Endothelial cell of hepatic sinusoid (primary cell): ENCODE data around the gene NUTF2.

Source experiments
- in situ Hi-C: cut with HindIII; loops from 2 replicates; pipeline ENCODE4 v1.10.0; 2017; ENCODE audit warnings: low sequenced_read_pairs

Gene NUTF2

GRCh38 chr16:67862623-67863583 lies 16.2 kb downstream of the NUTF2 start:
- in situ Hi-C loops, result loop anchor here (5.0 kb wide), 1 partner anchor 41 kb away; no protein-coding TSS in a partner anchor

- in situ Hi-C loops, result loop anchor here (5.0 kb wide), 1 partner anchor 42 kb away; no protein-coding TSS in a partner anchor
Observed at GRCh38 chr16:67864044-67864443, 17.3 kb downstream of the NUTF2 start.

DNA sequence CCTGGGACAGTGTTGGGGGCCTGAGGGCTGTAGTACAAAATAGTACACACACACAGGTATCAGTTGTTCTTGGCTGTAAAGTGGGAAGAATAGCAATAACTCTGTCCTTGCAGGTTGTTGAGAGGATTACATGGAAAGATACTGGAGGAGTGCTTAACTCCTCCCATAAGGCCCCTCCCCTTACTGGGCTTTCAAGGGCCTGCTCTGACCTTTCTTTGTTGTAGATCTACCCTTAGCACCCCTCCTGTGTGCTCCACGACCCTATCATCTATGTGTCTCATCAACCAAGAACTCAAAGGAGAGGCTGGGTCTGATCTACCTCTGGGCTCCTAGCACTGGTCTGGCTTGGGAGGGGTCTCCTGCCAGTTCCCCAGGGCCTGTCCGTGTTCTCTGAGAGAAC lies 17.9 kb downstream of the NUTF2 start:
- in situ Hi-C loops, result loop anchor here (5.0 kb wide), 1 partner anchor 42 kb away; no protein-coding TSS in a partner anchor

GRCh38 chr16:67865318-67865717 lies 18.6 kb downstream of the NUTF2 start:
- in situ Hi-C loops, result no loop called here

DNA sequence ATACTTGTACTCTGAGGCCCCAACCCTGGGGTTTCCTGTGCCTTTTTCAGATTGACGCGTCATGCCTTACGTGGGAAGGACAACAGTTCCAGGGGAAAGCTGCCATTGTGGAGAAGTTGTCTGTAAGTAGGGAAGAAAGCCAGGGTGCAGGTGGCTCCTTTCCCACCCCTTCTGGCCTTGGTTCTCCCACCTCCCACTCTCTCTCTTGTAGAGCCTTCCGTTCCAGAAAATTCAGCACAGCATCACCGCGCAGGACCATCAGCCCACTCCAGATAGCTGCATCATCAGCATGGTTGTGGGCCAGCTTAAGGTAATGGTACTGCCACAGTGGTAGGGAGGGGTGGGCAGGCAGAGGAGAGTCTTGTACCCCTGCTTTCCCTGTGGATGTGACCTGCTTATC lies 21.6 kb downstream of the NUTF2 start:
- in situ Hi-C loops, result no loop called here

DNA sequence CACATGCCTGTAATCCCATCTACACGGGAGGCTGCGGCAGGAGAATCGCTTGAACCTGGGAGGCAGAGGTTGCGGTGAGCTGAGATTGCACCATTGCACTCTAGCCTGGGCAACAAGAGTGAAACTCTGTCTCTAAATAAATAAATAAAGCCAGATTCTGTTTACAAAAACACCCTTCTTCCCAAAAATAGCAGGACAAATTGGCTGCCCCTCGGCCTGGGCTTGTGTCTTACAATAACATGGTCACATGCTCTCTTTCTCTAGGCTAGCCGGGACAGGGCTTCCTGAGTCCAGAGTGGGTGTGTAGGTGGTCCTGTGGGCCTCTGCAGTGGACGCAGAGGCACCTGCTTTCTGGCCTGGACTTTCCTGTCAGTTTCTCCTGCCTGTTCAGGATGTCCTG lies 22.9 kb downstream of the NUTF2 start:
- in situ Hi-C loops, result no loop called here

- in situ Hi-C loops, result no loop called here
Observed at GRCh38 chr16:67871256-67871655, 24.5 kb downstream of the NUTF2 start.

DNA sequence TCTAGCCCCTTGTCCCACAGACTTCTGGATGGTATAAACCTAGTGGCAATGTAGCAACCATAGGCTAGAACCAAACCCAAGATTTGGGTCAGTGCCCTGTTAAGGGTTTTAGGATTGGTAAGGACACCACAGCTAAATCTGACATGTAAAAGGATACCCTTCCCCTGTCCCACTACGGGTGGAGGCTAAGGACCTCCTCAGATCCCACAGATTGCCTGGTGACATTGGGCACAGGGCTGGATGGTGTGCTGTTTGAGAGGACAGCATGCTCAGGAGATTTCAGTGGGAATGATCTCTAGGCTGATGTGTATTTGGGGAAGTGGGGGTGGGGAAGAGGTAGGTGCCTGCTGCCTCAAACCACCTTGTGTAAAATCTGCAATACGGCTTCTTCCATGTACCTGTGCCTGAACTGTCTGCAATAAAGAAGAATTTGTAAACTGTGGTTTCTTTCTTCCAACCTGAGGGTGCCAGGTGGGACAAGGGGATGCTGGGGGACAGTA lies 25.4 kb downstream of the NUTF2 start:
- in situ Hi-C loops, result no loop called here

GRCh38 chr16:67872631-67873434 lies 26.1 kb downstream of the NUTF2 start, which contains the start of gene EDC4:
TSS of gene EDC4 (plus strand) at chr16:67873052. CDS start at chr16:67873262, 210 bp downstream.
- in situ Hi-C loops, result no loop called here

DNA sequence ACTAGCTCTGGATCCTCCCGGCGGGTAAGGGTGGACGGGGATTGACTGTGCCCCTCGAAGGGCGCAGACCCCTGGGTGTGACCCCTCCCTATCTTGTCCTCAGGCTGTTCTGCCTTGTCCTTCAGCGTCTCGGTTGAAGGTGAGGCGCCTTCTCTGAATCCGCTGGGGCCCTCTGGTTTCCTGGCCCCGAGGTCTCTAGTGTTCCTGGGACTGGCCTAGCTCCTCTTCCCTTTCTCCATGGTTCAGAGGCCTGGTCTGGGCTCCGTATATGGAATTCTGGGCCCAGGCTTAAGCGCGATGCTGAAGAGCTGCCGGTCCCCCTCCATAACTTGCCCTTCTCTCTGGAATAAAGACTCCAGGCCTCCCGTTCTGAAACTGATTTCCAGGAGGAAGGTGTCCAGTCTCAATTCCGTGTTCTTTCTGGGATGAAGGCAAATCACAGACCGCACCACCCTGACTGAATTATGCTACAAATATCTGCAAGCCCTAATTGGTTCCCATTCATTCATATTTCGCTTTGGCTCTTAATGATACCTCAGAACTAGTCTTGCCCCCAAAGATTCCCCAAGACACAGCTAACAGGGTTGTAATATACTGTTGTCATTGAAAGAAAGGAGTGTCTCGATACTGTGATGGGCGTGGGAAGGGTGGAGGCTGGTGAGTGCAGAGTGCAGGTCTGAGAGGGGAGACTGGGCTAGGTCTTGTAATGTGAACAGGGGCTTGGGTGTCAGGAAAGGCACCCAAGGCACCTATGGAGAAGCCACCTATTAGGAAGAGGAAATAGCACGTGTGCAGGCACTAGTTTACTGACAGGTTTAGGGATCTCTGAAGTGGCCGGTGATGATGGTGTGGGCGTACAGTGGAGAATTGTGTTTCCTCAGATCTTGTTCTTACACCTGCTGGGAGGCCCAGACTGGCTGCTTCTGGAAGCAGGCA lies 27.0 kb downstream of the NUTF2 start:
- in situ Hi-C loops, result no loop called here

DNA sequence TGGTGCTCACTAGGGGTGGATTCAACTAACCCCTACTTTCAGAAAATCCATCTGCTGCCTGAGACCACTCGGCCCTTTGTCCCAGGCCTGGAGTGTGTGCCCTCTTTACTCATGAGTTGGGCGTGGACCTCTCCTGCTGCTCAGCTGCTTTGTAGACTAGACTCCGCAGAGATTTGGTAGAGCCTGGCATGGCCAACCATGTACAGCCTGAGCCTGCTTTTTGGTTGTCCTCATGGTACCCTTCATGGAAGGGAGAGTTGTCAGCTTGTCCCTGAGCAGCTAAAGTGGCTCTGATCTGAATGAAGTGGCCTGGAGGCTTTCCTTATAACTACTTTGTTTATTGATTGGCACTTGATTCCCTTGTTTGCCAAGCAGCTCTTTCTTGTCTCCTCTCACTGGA lies 27.6 kb downstream of the NUTF2 start:
- in situ Hi-C loops, result no loop called here

DNA sequence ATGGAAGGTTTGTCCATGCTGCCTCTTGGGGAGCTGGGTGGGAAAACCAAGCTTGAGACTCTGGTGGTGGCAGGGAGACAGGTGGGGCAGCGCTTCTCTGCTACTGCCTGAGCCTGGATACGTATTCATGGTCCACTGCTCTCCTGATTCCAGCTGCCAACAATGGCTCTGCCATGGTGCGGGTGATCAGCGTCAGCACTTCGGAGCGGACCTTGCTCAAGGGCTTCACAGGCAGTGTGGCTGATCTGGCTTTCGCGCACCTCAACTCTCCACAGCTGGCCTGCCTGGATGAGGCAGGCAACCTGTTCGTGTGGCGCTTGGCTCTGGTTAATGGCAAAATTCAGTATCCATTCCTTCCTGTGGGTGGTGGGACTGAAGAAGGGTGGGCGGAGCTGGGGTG lies 30.3 kb downstream of the NUTF2 start:
- in situ Hi-C loops, result loop anchor here (25.0 kb wide), 1 partner anchor 185 kb away; no protein-coding TSS in a partner anchor

DNA sequence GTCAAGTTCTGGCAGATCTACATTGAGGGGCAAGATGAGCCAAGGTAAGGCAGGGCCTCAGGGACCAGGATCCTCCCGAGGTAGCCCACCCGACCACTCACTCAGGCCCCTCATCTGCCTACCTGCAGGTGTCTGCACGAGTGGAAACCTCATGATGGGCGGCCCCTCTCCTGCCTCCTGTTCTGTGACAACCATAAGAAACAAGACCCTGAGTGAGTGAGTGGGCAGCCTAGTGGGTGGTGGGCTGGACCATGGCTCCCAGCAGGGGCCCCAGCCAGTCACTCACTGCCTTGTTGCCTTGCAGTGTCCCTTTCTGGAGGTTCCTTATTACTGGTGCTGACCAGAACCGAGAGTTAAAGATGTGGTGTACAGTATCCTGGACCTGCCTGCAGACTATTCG lies 31.5 kb downstream of the NUTF2 start:
- in situ Hi-C loops, result loop anchor here (25.0 kb wide), 1 partner anchor 184 kb away; no protein-coding TSS in a partner anchor

GRCh38 chr16:67878846-67879245 lies 32.1 kb downstream of the NUTF2 start:
- in situ Hi-C loops, result loop anchor here (25.0 kb wide), 1 partner anchor 183 kb away; no protein-coding TSS in a partner anchor

GRCh38 chr16:67879462-67879861 lies 32.7 kb downstream of the NUTF2 start:
- in situ Hi-C loops, result loop anchor here (25.0 kb wide), 1 partner anchor 183 kb away; no protein-coding TSS in a partner anchor

DNA sequence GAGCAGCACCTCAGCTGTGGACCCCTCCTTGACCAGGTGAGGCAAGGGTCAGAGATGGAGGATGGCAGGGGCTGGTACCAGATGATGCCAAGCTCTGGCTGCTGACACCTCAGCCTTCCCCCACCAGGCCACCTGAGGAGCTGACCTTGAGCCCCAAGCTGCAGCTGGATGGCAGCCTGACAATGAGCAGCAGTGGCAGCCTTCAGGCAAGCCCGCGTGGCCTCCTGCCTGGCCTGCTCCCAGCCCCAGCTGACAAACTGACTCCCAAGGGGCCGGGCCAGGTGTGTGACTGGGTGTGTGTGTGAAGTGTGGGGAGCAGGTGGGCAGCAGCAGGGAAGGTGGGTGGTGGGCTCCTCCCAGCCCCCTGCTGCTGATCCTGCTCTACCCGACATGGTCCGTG lies 33.2 kb downstream of the NUTF2 start:
- in situ Hi-C loops, result loop anchor here (10.0 to 25.0 kb wide), 2 partner anchors 125 to 182 kb away; no protein-coding TSS in a partner anchor

- in situ Hi-C loops, result loop anchor here (10.0 to 25.0 kb wide), 2 partner anchors 124 to 182 kb away; no protein-coding TSS in a partner anchor
Observed at GRCh38 chr16:67880584-67880983, 33.9 kb downstream of the NUTF2 start.

- in situ Hi-C loops, result loop anchor here (10.0 to 25.0 kb wide), 2 partner anchors 123 to 181 kb away; no protein-coding TSS in a partner anchor
Observed at GRCh38 chr16:67881621-67882161, 35.0 kb downstream of the NUTF2 start.
